Prostate gland (tissue), 2 donors: Measurements from ENCODE around the gene NCAN. TPM values are rescaled to one million over a fixed set of nuclear protein-coding genes. Genes with fewer than 3 reads are reported as not detected.

Experiments used
- small RNA-seq, 2 donors: library from RNA; depleted of rRNA; stranded (forward); fragments of <200 nt; gene quantifications; one replicate each; pipeline ENCODE3, GENCODE V24; 2016
- total RNA-seq, 2 donors: library from RNA; depleted of rRNA; stranded (reverse); fragments of >200 nt; gene quantifications; one replicate each; pipeline ENCODE4 v1.1.0, GENCODE V29; 2016

Gene NCAN
- total RNA-seq, 2 donors from 2014 or later, result 1.2 TPM; not detected in 1

Small RNA genes lying within 50 kb of the gene (small RNA-seq; reads per million reads assigned to genes)
- 0 reads per million in 2 donors for gene RNU6-1028P

Other genes with a start within 250 kb of the NCAN start
- 10 to 100 TPM; 41.8 to 99.6 TPM for gene SUGP2, start 178.4 kb upstream of the NCAN start, total RNA-seq
- 10 to 100 TPM; 36.1 to 43.3 TPM for gene ARMC6, start 178.4 kb upstream of the NCAN start, total RNA-seq
- gene SLC25A42, start 148.0 kb upstream of the NCAN start, total RNA-seq, result 10 to 100 TPM; 11.5 to 18.6 TPM
- gene TMEM161A, start 73.5 kb upstream of the NCAN start, total RNA-seq, result 10 to 100 TPM; 24.0 to 40.9 TPM
- gene MEF2B, start 41.7 kb upstream of the NCAN start, total RNA-seq, result not detected
- 10 to 100 TPM; 18.0 to 26.9 TPM for gene BORCS8, start 19.8 kb upstream of the NCAN start, total RNA-seq
- gene RFXANK, start 19.7 kb upstream of the NCAN start, total RNA-seq, result 10 to 100 TPM; 44.2 to 46.3 TPM
- 10 to 100 TPM; 12.8 to 13.2 TPM for gene NR2C2AP, start 8.5 kb upstream of the NCAN start, total RNA-seq
- 1 to 10 TPM in 1 of 2 donors, not detected in 1; 3.4 TPM for gene TM6SF2, start 61.3 kb downstream of the NCAN start, total RNA-seq
- gene SUGP1, start 108.6 kb downstream of the NCAN start, total RNA-seq, result 10 to 100 TPM; 51.1 to 53.5 TPM
- gene MAU2, start 108.9 kb downstream of the NCAN start, total RNA-seq, result 100 to 1,000 TPM in 1 of 2 donors, 10 to 100 TPM in 1; 52.5 to 106 TPM
- gene GATAD2A, start 193.7 kb downstream of the NCAN start, total RNA-seq, result 100 to 1,000 TPM in 1 of 2 donors, 10 to 100 TPM in 1; 41.7 to 138 TPM